ENCODE data around the gene NUBP2.

The NUBP2 gene

DNA sequence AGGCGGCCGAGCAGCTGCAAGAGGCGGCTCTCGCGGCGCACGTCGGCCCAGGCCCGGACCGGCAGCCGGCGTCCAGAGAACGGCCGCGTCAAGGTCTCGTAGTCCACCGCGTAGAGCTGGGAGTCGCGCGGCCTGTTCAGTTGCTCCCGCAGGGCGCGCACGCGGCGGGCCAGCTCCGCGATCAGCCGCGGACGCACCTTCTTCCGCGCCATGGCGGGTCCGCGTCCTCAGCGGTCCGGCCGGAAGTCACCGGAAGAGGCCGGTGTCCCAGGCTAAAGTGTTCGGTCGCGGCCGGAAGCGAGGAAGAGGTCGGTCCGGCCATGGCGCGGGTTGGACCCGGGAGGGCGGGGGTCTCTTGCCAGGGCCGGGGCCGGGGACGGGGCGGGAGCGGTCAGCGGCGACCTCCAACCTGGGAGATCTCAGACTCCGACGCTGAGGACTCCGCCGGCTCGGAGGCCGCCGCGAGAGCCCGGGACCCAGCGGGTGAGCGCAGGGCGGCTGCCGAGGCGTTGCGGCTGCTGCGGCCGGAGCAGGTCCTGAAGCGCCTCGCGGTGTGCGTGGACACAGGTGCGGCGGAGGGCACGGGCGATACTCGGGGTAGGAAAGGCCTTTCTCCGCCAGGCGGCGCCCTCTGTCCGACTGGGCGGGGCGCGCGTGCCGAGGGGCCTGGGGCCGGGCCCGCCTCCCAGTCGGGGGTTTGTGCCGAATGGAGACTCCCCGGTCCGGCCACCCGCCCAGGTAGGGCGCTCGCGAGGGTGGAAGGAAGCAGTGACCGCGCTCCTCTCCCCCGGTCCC lies 9.7 kb upstream of the NUBP2 start, which contains the start of gene MRPS34:
Gene MRPS34, minus strand, starts transcription at position 227 of the 795 bp plus-strand sequence. Its CDS starts 15 bp downstream, at position 212.
- peak; percentile 68 for DNase-seq

DNA sequence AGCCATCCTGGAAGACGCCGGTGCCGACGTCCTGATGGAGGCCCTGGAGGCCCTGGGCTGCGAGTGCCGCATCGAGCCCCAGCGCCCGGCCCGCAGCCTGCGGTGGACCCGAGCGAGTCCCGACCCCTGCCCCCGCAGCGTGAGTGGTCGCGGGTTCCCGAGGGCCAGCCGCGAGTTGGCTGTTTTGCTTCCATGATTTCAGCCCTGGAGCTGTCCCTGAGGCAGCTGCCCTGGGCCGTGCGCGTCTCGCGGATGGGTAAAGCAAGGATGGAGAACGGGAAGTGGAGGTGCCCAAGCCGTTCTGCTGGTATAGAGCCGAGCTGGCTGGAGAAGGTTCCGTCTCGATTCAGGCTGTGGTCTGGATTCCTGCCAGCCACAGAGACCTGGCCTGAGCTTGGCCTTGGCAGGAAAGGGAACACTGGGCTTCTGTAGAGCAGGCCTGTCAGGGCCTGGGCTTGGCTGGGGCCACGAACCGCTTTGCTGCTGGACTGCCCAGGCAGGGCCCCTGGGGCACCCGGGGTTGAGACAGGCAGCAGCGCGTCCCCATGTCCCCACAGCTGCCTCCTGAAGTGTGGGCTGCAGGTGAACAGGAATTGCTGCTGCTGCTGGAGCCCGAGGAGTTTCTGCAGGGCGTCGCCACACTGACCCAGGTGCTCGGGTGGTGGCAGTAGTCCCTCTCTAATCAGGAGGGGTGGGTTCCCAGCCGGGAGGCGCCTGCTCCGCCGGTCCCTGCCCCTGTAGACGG lies 8.9 kb upstream of the NUBP2 start:
- DNase-seq, result no peak

- DNase-seq, result no peak
These were observed 8.3 kb upstream of the NUBP2 start for GRCh38 chr16:1774448-1774780.

- no peak for DNase-seq
These were observed 7.5 kb upstream of the NUBP2 start for GRCh38 chr16:1775006-1775845.

GRCh38 chr16:1775846-1776671 lies 6.7 kb upstream of the NUBP2 start:
- DNase-seq, result no peak

- no peak for DNase-seq
These were observed 6.1 kb upstream of the NUBP2 start for GRCh38 chr16:1776672-1776955.

DNA sequence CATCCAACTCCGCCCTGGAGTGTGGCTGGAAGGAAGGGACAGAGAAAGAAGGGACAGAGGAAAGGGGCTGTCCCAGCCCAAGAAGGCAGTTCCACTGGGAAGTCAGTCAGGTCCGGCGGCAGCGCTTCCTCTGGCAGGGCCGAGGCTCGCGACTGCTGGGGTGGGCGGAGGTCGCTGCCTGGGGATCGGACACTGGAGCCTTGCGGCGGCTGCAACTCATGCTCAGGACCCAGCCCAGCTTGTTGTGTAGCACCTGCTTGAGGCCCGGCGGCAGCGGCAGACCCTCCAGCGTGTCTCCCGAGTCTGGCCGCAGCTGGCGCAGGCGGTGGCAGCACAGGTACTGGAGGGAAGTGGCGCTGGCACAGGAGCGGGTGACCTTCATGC lies 5.8 kb upstream of the NUBP2 start:
- no peak for DNase-seq

GRCh38 chr16:1777375-1778199 lies 5.2 kb upstream of the NUBP2 start:
- DNase-seq, result no peak

DNA sequence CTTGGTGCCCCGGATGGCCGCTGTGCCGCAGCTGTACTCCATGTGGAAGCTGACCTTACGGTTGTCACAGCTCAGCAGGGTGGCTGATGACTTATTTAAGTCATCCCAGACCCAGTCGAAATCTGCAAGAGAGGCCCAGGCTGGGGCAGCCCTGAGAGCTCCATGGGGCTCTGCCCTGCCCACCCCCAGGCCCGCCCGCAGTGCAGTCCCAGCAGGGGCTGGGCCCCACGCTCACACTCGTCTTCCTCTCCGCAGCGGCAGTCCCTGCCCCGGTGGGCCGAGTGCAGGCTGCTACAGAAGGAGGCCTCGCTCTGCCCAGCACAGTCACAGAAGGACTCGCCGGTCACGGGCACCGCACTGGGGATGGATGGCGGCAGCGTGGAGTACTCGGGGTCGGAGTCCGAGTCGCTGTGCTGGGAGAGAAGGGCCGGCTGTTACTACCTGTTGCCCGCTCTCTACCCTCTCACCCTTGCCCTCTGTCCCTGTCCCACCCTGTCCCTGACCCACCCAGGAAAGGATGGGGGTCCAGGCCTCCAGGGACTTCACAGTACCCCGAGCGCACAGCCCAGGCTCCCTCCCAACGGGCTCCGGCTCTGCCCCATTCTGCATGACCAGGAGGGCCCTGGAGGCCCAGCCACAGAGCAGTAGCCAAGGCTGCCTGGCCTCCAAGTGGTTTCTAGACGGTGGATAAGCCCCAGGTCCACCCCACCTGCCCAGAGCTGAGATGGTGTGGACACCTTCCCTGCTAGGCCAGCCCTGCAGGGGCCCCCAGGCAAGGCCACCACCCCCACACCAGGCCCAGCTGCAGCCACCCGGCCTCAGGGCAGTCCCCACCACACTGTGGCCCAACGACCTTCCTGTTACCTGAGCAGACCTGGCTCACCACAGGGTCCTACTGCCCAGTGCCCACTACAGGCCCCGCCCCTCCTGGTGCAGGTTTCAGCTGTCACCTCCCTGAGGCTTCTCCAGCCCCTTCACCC lies 4.3 kb upstream of the NUBP2 start:
- DNase-seq, result no peak

- DNase-seq, result no peak
These were observed 3.5 kb upstream of the NUBP2 start for GRCh38 chr16:1779234-1779701.

DNA sequence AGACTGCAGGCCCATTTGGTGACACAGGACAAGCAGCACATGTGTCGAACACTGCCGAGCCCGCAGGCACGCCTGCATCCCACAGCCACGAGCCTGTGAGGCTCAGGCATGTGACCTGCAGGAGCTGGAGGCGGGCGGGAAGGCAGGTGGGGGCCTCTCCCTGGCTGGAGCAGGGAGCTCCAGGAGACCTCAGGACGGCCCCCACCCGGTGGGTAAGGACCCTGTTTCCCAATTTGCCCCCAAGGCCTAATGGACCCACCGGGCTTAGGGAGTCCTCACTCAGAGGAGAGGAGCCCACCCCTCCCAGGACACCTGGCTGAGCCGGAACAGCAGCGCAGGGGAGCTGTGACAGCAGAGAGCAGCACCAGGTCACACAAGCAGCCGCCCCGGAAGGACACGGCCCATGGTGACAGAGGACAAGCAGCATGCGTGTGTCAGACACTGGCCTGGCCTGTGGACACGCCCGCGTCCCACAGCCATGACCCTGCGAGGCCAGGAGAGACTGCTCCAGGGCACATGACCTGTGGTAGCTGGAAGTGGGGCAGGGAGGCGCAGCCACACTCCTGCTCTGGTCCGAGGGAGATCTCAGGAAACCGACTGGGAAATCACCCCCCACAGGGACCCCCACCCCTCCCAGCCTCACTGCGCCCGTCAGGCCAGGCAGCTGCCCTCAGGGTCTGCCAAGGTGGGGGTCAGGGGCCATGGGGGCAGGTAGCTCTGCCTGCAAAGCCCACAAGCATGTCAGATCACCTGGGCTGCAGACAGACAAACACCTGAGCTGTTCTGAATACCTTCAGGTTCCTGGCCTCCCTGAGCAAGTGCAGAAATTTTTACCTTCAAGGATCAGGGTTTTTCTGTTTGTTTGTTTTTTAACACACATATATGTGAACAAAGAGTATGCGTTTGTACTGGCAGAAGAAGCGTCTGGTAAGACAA lies 2.8 kb upstream of the NUBP2 start:
- no peak for DNase-seq

DNA sequence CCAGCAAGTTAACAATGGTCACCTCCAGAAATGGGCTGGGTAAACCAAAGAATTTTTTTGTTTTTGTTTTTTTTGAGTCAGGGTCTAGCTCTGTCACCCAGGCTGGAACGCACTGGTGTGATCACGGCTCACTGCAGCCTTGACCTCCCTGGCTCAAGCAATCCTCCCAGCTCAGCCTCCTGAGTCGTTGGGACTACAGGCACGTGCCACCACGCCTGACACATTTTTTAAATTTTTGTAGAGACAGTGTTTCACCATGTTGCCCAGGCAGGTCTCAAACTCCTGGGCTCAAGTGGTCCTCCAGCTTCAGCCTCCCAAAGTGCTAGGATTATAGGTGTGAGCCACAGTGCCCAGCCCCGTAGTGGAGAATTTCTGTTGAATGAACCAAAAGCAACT lies 2.1 kb upstream of the NUBP2 start:
- DNase-seq, result no peak

DNA sequence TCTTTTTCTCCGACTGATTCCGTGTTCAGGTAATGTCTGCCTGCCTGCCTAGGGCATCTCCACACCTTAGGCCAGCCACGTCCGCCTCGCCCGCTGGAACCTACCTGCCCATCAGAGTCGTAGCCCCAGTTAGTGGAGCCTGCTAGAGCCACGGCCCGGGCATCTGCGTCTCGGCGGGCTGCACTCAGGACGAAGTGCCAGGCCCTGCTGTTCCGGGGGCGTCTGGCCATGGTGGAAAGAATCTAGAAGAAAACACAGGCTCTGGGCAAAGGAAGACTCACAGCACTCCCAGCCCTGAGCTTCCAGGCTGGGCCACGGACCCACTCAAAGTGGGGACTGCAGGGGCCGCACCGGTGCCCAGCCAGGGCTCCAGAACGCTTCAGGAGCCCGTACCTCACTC lies 1.5 kb upstream of the NUBP2 start:
- DNase-seq, result no peak

DNA sequence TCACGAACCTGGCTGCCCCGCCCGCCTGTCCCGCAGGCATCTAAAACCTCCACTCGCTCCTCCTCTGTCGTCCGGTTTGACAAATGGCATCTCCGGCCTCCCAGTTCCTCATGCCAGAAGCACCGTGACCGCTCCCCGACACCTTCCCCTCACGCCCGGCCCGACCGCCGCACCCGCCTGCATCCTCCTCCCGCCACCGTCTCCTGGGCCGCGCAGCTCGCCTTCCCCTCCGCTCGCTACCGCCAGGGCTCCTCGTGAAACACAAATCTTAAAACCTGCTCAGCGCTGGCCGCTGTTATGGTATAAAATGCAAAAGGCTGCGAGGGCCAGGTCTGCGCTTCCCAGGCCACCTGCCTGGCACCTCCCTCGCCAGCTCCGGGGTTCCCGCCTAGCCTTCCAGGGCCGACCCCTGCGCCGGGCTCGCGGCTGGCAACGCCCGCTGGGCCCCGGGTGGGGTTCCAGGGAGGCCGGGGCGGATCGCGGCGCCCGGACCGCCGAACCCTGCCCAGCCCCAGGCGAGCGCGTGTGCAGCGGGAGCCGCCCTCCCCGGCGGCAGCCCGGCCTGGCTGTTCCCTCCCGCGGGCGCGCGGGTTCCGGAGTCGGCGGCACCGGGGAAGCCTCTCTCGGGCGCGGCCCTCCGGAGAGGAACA lies 877 bp upstream of the NUBP2 start:
- DNase-seq, result no peak

DNA sequence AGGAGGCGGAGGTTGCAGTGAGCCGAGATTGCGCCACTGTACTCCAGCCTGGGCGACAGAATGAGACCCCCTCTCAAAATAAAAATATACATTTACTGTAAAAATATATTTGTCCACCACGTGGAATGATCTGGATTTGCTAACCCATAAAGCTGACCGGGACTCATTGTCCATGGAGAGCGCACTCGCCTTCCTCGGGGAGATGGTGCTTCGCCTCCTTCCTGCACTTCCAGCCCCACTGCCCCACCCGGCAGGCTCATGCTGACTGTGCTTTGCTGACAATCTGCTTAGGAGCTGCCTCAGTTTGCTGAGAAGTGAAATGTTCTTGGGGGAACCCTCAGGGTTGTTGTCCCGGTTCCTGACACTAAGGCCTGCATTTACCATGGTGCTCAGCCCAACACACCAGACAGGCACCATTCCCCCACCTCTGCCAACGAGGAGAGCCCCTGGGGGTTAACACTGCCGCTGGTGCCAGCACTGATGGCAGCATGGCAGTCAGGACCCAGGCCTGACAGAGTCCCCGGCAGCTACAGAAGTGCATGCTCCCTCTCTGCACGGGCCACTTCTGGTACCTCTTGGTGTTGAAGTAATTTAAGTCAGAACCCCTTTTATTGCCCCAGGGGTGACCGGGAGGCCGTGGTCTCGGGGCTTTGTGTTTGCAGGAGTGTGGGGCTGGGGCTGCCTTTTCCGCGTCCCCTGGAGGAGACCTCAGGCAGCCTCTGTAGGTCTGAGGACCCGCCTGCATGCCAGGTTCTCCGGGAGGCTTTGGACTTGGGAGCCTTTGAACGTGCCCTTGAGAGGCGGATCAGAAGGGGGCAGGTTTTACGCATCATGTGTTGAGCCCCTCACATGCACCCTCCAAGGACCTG lies 2.5 kb downstream of the NUBP2 start:
- no peak for DNase-seq

- DNase-seq, result no peak
These were observed 3.0 kb downstream of the NUBP2 start for GRCh38 chr16:1785846-1786170.

DNA sequence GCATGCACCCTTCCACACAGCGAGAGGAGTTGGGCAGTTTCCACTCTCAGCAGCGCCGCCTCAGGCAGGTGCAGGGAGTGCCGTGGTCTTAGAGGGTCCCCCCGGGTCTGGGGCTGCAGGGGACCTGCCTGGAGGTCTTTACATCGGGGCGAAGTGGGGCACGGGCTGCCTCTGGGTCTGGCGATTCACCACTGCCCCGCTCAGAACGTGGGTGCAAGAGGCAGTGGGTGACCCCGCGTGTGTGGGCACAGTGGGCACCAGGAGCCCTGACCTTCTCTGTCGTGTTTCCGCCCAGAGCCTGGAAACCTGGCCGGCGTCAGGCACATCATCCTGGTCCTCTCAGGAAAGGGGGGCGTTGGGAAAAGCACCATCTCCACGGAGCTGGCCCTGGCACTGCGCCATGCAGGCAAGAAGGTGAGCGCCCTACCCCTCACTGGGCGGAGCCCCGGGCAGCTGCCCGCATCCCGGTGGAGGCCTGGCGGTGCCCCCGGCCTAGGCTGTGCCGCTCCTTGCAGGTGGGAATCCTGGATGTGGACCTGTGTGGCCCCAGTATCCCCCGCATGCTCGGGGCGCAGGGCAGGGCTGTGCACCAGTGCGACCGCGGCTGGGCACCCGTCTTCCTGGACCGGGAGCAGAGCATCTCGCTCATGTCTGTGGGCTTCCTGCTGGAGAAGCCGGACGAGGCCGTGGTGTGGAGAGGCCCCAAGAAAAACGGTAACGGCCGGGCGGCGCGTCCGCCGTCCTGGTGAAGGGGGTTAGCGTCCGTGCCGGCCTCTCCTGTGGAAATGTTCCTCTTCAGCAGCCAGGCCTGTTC lies 3.7 kb downstream of the NUBP2 start:
- no peak for DNase-seq

Data from activated T-cell treated with anti-CD3 and anti-CD28 coated beads for 4 hours (primary cell).